Measurements from ENCODE around the gene ZSWIM8.

GRCh38 chr10:73769396-73769795, 16.0 kb upstream of the ZSWIM8 start:
- TF ChIP-seq CTCF (IDR thresholded peaks at IDR 0.05; ENCODE audit: low read length) = no peak
- TF ChIP-seq EZH2 (optimal IDR thresholded peaks at IDR 0.05; ENCODE audit: low read depth, low read length) = no peak

Data from MM.1S (cell line).